HCT116 (cell line): ENCODE results near the gene IL11. TPM values are rescaled to one million over a fixed set of nuclear protein-coding genes. Genes with fewer than 3 reads are reported as not detected.
A peak's percentile ranks its signal among the peaks of the same experiment; 100 is the strongest.

Experiments used
- ATAC-seq: fragments of 200-7000 bp; cut with Tn5 transposase; 2 replicates; pipeline ENCODE4 v1.9.1; 2020; ENCODE audit warnings: mild to moderate bottlenecking, moderate library complexity
- BruUV-seq: library from RNA; stranded (reverse); fragments of 400-500 nt; replicated peaks from 2 replicates; lab custom pipeline; 2021; lab: Mats Ljungman, UMichigan
- CTCF ChIA-PET: fragments of 300-600 bp; sonication (Branson Sonifier 250); formaldehyde crosslinking; loops from one replicate; lab custom pipeline; 2021; ENCODE audit warnings: antibody characterized with exemption; lab: Charles Lee
- POLR2A ChIA-PET: fragments of 300-600, 350-600 bp; sonication (Branson Sonifier 250); formaldehyde crosslinking; loops from one replicate; lab custom pipeline; 2021; ENCODE audit warnings: antibody characterized with exemption; lab: Charles Lee
- RAD21 ChIA-PET, 2 experiments: fragments of 300-600 bp; sonication (Branson Sonifier 250); formaldehyde crosslinking; loops; one replicate each; lab custom pipeline; 2023; ENCODE audit warnings: low total read pairs in 2 of 2; ENCODE audit not compliant: uncharacterized antibody in 2 of 2, unreplicated experiment in 2 of 2, low non-redundant PET in 1 of 2; lab: Charles Lee
- DNase-seq: peaks from one replicate; pipeline ENCODE4 v3.0.0-alpha.2; 2010; ENCODE audit warnings: low read depth, low spot score
- H2AFZ ChIP-seq: fragments of 200-600 bp; shearing (Covaris generic), sonication (generic); 2 replicates; pipeline ENCODE4 v1.6.1; 2017; ENCODE audit warnings: low read depth, mixed run types, mixed read lengths, antibody characterized with exemption, low read length; ENCODE audit not compliant: poor library complexity, severe bottlenecking
- H3K27ac ChIP-seq: 2 replicates; pipeline ENCODE4 v1.5.1; 2012; ENCODE audit warnings: low read depth, low read length
- H3K27me3 ChIP-seq: fragments of 200-600 bp; sonication (generic); 2 replicates; pipeline ENCODE4 v1.6.1; 2016; ENCODE audit warnings: mixed run types, low read length, mixed read lengths; ENCODE audit not compliant: insufficient read depth
- H3K36me3 ChIP-seq, 2 experiments: fragments of 200-500 bp in 1 of 2; fragments of 200-600 bp in 1 of 2; sonication (Bioruptor generic) in 1 of 2; sonication (generic) in 1 of 2; 2 replicates each; pipeline versions ENCODE4 v1.5.1 to v1.6.1; 2014 to 2016; ENCODE audit warnings: low read length in 2 of 2, inconsistent platforms in 1 of 2, mixed read lengths in 1 of 2, mixed run types in 1 of 2; ENCODE audit not compliant: insufficient read depth in 2 of 2, control insufficient read depth in 1 of 2
- H3K4me1 ChIP-seq, 2 experiments: fragments of 200-600 bp in 1 of 2; sonication (generic) in 1 of 2; 2 replicates each; pipeline versions ENCODE4 v1.5.1 to v1.6.1; 2012 to 2017; ENCODE audit warnings: low read length in 2 of 2, inconsistent platforms in 1 of 2, mild to moderate bottlenecking in 1 of 2, mixed read lengths in 1 of 2, mixed run types in 1 of 2, moderate library complexity in 1 of 2; ENCODE audit not compliant: insufficient read depth in 2 of 2, control insufficient read depth in 1 of 2
- H3K4me2 ChIP-seq: fragments of 200-600 bp; sonication (generic); 2 replicates; pipeline ENCODE4 v1.6.1; 2017; ENCODE audit warnings: mixed run types, low read length, mixed read lengths
- H3K4me3 ChIP-seq, 2 experiments: fragments of 200-600 bp in 1 of 2; sonication (generic) in 1 of 2; replicated peaks in 1 of 2; 2 replicates each; pipeline ENCODE4 v1.5.1; 2011 to 2016; ENCODE audit warnings: low read length in 2 of 2, control low read depth in 1 of 2, low read depth in 1 of 2, mild to moderate bottlenecking in 1 of 2, mixed read lengths in 1 of 2, mixed run types in 1 of 2
- H3K79me2 ChIP-seq: fragments of 200-600 bp; sonication (generic); 2 replicates; pipeline ENCODE4 v1.6.1; 2017; ENCODE audit warnings: mild to moderate bottlenecking, mixed run types, low read length, moderate library complexity, mixed read lengths; ENCODE audit not compliant: insufficient read depth
- H3K9ac ChIP-seq: fragments of 200-600 bp; sonication (generic); 2 replicates; pipeline ENCODE4 v1.6.1; 2016; ENCODE audit warnings: low read length, mixed read lengths
- H3K9me2 ChIP-seq: fragments of 200-600 bp; sonication (generic), shearing (Covaris generic); 2 replicates; pipeline ENCODE4 v1.6.1; 2017; ENCODE audit warnings: mixed run types, mild to moderate bottlenecking, moderate library complexity; ENCODE audit not compliant: insufficient read depth
- H3K9me3 ChIP-seq, 2 experiments: fragments of 200-500 bp in 1 of 2; fragments of 200-600 bp in 1 of 2; sonication (Bioruptor generic) in 1 of 2; sonication (generic) in 1 of 2; 2 replicates each; pipeline ENCODE4 v1.6.1; 2014 to 2017; ENCODE audit warnings: low read length in 2 of 2, mixed read lengths in 2 of 2, inconsistent platforms in 1 of 2, low read depth in 1 of 2, mild to moderate bottlenecking in 1 of 2, mixed run types in 1 of 2, moderate library complexity in 1 of 2; ENCODE audit not compliant: control insufficient read depth in 1 of 2, insufficient read depth in 1 of 2
- H4K20me1 ChIP-seq: fragments of 200-600 bp; sonication (generic), shearing (Covaris generic); 2 replicates; pipeline ENCODE4 v1.6.1; 2017; ENCODE audit warnings: mixed run types, mild to moderate bottlenecking, moderate library complexity; ENCODE audit not compliant: insufficient read depth
- CEBPB ChIP-seq: IDR thresholded peaks from 2 replicates; pipeline ENCODE4 v1.6.1; 2012; ENCODE audit warnings: low read depth
- CTCF ChIP-seq, 3 experiments: fragments of 200-600 bp in 1 of 3; sonication (generic) in 1 of 3; IDR thresholded peaks in 2 of 3; conservative IDR thresholded peaks in 1 of 3; 2 replicates each; pipeline ENCODE4 v1.5.1; 2012 to 2017; ENCODE audit warnings: low read depth in 2 of 3, low read length in 2 of 3, antibody characterized with exemption in 1 of 3, borderline replicate concordance in 1 of 3, control low read depth in 1 of 3, mild to moderate bottlenecking in 1 of 3, mixed read lengths in 1 of 3, mixed run types in 1 of 3, moderate library complexity in 1 of 3; ENCODE audit not compliant: insufficient read depth in 1 of 3
- EGR1 ChIP-seq: IDR thresholded peaks from 2 replicates; pipeline ENCODE4 v1.6.1; 2012; ENCODE audit warnings: low read depth
- ELF1 ChIP-seq: IDR thresholded peaks from 2 replicates; pipeline ENCODE4 v1.6.1; 2012; ENCODE audit warnings: low read depth, borderline replicate concordance
- EZH2 ChIP-seq: fragments of 200-600 bp; sonication (generic); IDR thresholded peaks from 2 replicates; pipeline ENCODE4 v1.6.1; 2017; ENCODE audit warnings: antibody characterized with exemption, mixed run types
- FOSL1 ChIP-seq: IDR thresholded peaks from 2 replicates; pipeline ENCODE4 v1.6.1; 2012; ENCODE audit warnings: low read depth
- POLR2A ChIP-seq: IDR thresholded peaks from 2 replicates; pipeline ENCODE4 v1.7.0; 2011; ENCODE audit warnings: borderline replicate concordance; ENCODE audit not compliant: insufficient read depth, insufficient read length; ENCODE audit errors: extremely low read depth
- POLR2AphosphoS5 ChIP-seq: IDR thresholded peaks from 2 replicates; pipeline ENCODE4 v1.6.1; 2011; ENCODE audit warnings: mild to moderate bottlenecking, low read depth, low read length, moderate library complexity
- RAD21 ChIP-seq: IDR thresholded peaks from 2 replicates; pipeline ENCODE4 v1.6.1; 2012; ENCODE audit warnings: low read depth, mild to moderate bottlenecking
- REST ChIP-seq: IDR thresholded peaks from 2 replicates; pipeline ENCODE4 v1.6.1; 2012; ENCODE audit warnings: low read depth
- SRF ChIP-seq: IDR thresholded peaks from 2 replicates; pipeline ENCODE4 v1.6.1; 2012; ENCODE audit warnings: low read depth
- YY1 ChIP-seq: IDR thresholded peaks from 2 replicates; pipeline ENCODE4 v1.6.1; 2011; ENCODE audit warnings: low read length, low read depth, moderate library complexity, mild to moderate bottlenecking; ENCODE audit not compliant: insufficient replicate concordance; ENCODE audit errors: extremely low read depth
- ZFX ChIP-seq: fragments of 450-650 bp; IDR thresholded peaks from 2 replicates; pipeline ENCODE4 v1.6.1; 2017
- ZNF274 ChIP-seq: fragments of 200-500 bp; sonication (Bioruptor generic); IDR thresholded peaks from 2 replicates; pipeline ENCODE4 v1.6.1; 2014; ENCODE audit warnings: mild to moderate bottlenecking, low read depth, low read length, inconsistent platforms
- intact Hi-C: fragments of 100-400 bp; cut with micrococcal nuclease; formaldehyde crosslinking; loops from 2 replicates; pipeline ENCODE4 v1.10.0; 2022
- total RNA-seq: library from RNA; stranded (reverse); gene quantifications from one replicate; pipeline ENCODE4 v1.2.1, GENCODE V29; 2021; ENCODE audit not compliant: unreplicated experiment
- TF ChIP-seq, protein P1 (sequence below): IDR thresholded peaks from 2 replicates; pipeline ENCODE4 v1.6.1; 2011; ENCODE audit warnings: mild to moderate bottlenecking, low read length, moderate library complexity; ENCODE audit not compliant: insufficient replicate concordance; ENCODE audit errors: extremely low read depth

The IL11 gene
- total RNA-seq, 1 experiment from 2014 or later, result 2.8 TPM

DNA sequence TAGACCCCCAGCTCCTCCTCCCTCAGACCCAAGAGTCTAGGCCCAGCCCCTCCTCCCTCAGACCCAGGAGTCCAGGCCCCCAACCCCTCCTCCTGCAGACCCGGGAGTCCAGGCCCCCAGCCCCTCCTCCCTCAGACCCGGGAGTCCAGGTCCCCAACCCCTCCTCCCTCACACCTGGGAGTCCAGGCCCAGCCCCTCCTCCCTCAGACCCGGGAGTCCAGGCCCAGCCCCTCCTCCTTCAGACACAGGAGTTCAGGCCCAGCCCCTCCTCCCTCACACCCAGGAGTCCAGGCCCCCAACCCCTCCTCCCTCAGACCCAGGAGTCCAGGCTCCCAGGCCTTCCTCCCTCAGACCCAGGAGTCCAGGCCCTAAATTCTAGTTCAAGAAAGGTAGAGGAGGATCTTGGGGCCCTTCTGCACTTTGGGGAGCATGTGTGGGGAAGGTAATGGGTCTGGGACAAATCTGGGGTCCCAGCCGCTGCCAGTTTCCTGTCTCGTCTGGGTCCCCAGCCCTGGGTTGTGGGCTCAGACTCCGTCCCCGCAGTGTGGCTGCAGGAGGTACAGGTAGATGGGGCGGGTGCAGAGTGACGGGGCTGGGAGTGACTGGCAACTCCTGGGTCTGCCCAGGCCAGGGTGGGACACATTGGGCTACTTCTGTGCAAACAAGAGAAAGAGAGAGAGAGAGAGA, 3.2 kb upstream of the IL11 start:
- Histone ChIP-seq H3K9ac (no peak overlapping the region), H3K4me1 (peaks cover 25 to 60% of the 10 kb centered on the region in 2 experiments; a peak in 3 of 4 replicates)
- POLR2A ChIA-PET, result interaction anchor here (1.0 kb wide), 1 partner anchor 11 kb away, joined by 5 read pairs; the partner anchor contains the start of gene TMEM238
- CTCF ChIA-PET, result no interaction called here
- ATAC-seq, result peak; percentile 2; the same call in 1 of the 2 replicates
- RAD21 ChIA-PET, result no interaction called here
- DNase-seq, result no peak
- BruUV-seq, result no TSS peak
- TF ChIP-seq POLR2A, result no peak
- TF ChIP-seq ELF1, result no peak
- no peak for TF ChIP-seq POLR2AphosphoS5
- TF ChIP-seq YY1, result no peak
- TF ChIP-seq REST, result no peak
- TF ChIP-seq SRF, result no peak
- TF ChIP-seq, protein P1, sequence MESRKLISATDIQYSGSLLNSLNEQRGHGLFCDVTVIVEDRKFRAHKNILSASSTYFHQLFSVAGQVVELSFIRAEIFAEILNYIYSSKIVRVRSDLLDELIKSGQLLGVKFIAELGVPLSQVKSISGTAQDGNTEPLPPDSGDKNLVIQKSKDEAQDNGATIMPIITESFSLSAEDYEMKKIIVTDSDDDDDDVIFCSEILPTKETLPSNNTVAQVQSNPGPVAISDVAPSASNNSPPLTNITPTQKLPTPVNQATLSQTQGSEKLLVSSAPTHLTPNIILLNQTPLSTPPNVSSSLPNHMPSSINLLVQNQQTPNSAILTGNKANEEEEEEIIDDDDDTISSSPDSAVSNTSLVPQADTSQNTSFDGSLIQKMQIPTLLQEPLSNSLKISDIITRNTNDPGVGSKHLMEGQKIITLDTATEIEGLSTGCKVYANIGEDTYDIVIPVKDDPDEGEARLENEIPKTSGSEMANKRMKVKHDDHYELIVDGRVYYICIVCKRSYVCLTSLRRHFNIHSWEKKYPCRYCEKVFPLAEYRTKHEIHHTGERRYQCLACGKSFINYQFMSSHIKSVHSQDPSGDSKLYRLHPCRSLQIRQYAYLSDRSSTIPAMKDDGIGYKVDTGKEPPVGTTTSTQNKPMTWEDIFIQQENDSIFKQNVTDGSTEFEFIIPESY, result no peak
- no peak for TF ChIP-seq RAD21
- TF ChIP-seq ZNF274, result no peak
- no peak for TF ChIP-seq EZH2
- TF ChIP-seq CTCF (IDR thresholded peaks at IDR 0.05 in 2 of 3, conservative IDR thresholded peaks at IDR 0.05 in 1 of 3; ENCODE audit: borderline replicate concordance in 1 of 3, insufficient read depth in 1 of 3, low read depth in 2 of 3, low read length in 2 of 3), result no peak
- TF ChIP-seq ZFX, result no peak
- no peak for TF ChIP-seq FOSL1
- TF ChIP-seq CEBPB, result no peak
- TF ChIP-seq EGR1, result no peak
- TF ChIP-seq, all 23 proteins: peak for 0
- no peaks in the 10 kb centered on the region for H3K9me2 ChIP-seq
- no peaks in the 10 kb centered on the region for H3K9me3 ChIP-seq
- H4K20me1 ChIP-seq, result no peaks in the 10 kb centered on the region
- no peak overlapping the region; the same call in 1 of the 2 replicates for H3K27ac ChIP-seq
- intact Hi-C loops, result no loop called here
- no peaks in the 10 kb centered on the region for H3K36me3 ChIP-seq
- no peak overlapping the region for H2AFZ ChIP-seq
- H3K4me2 ChIP-seq, result peak overlapping the region; percentile 46; the same call in 1 of the 2 replicates
- no peaks in the 10 kb centered on the region for H3K27me3 ChIP-seq
- no peak overlapping the region for H3K4me3 ChIP-seq
- no peaks in the 10 kb centered on the region for H3K79me2 ChIP-seq
